RWPE2 (cell line): ENCODE data around the gene DCAF15.

Experiments
- ATAC-seq: fragments of 200-7000 bp; cut with Tn5 transposase; 3 replicates; pipeline ENCODE4 v1.9.1; 2021; ENCODE audit warnings: low read depth
- DNase-seq: peaks from one replicate; pipeline ENCODE4 v3.0.0-alpha.2; 2020; ENCODE audit warnings: low spot score
- H3K27ac ChIP-seq: fragments of 450-650 bp; 2 replicates; pipeline ENCODE4 v1.5.1; 2017; ENCODE audit warnings: mild to moderate bottlenecking; ENCODE audit not compliant: poor library complexity, severe bottlenecking
- H3K27me3 ChIP-seq: fragments of 250-450 bp; sonication (Bioruptor Pico); 2 replicates; pipeline ENCODE4 v1.5.1; 2021; ENCODE audit warnings: mild to moderate bottlenecking, moderate library complexity; ENCODE audit not compliant: insufficient read depth, poor library complexity, severe bottlenecking
- H3K36me3 ChIP-seq: fragments of 250-450 bp; sonication (Bioruptor Pico); 2 replicates; pipeline ENCODE4 v1.5.1; 2020; ENCODE audit warnings: low read depth, mild to moderate bottlenecking, moderate library complexity
- H3K4me1 ChIP-seq: fragments of 250-450 bp; sonication (Bioruptor Pico); 2 replicates; pipeline ENCODE4 v1.5.1; 2021; ENCODE audit warnings: mild to moderate bottlenecking, moderate library complexity; ENCODE audit not compliant: insufficient read depth, poor library complexity, severe bottlenecking
- H3K4me3 ChIP-seq: fragments of 250-450 bp; sonication (Bioruptor Pico); 2 replicates; pipeline ENCODE4 v1.5.1; 2021; ENCODE audit warnings: mild to moderate bottlenecking, moderate library complexity; ENCODE audit not compliant: severe bottlenecking
- H3K9me3 ChIP-seq: fragments of 250-450 bp; sonication (Bioruptor Pico); 2 replicates; pipeline ENCODE4 v1.5.1; 2021; ENCODE audit warnings: mild to moderate bottlenecking, moderate library complexity; ENCODE audit not compliant: severe bottlenecking
- CTCF ChIP-seq: fragments of 450-650 bp; IDR thresholded peaks from one replicate; pipeline ENCODE4 v1.5.1; 2017; ENCODE audit warnings: mild to moderate bottlenecking, moderate library complexity; ENCODE audit not compliant: poor library complexity, severe bottlenecking

The DCAF15 gene

GRCh38 chr19:13980340-13980739, 28.0 kb downstream of the DCAF15 start:
- H3K9me3 ChIP-seq = no peaks in the 10 kb centered on the region
- ATAC-seq = no peak
- no peak overlapping the region for H3K27ac ChIP-seq
- H3K4me1 ChIP-seq = no peaks in the 10 kb centered on the region
- DNase-seq = no peak
- no peaks in the 10 kb centered on the region for H3K27me3 ChIP-seq
- no peak for TF ChIP-seq CTCF
- no peak overlapping the region for H3K4me3 ChIP-seq
- no peaks in the 10 kb centered on the region for H3K36me3 ChIP-seq

GRCh38 chr19:13981021-13981420, 28.7 kb downstream of the DCAF15 start:
- DNase-seq (no peak), ATAC-seq (no peak)
- Histone ChIP-seq H3K4me1 (peaks cover 1% of the 10 kb centered on the region), H3K36me3 (no peaks in the 10 kb centered on the region), H3K9me3 (no peaks in the 10 kb centered on the region), H3K27ac (no peak overlapping the region), H3K27me3 (no peaks in the 10 kb centered on the region), H3K4me3 (no peak overlapping the region)
- no peak for TF ChIP-seq CTCF

- Histone ChIP-seq H3K27ac (no peak overlapping the region), H3K36me3 (no peaks in the 10 kb centered on the region)
- no peak for DNase-seq
Observed at GRCh38 chr19:13981467-13981866, 29.2 kb downstream of the DCAF15 start.

GRCh38 chr19:13981988-13982501, 29.7 kb downstream of the DCAF15 start:
- H3K27ac ChIP-seq = no peak overlapping the region
- H3K9me3 ChIP-seq = no peaks in the 10 kb centered on the region
- no peak for ATAC-seq
- no peak for TF ChIP-seq CTCF
- H3K4me1 ChIP-seq = peaks cover 12% of the 10 kb centered on the region
- H3K4me3 ChIP-seq = no peak overlapping the region
- no peaks in the 10 kb centered on the region for H3K27me3 ChIP-seq
- no peak for DNase-seq
- H3K36me3 ChIP-seq = no peaks in the 10 kb centered on the region

More at GRCh38 chr19:13981467-13981866, 29.2 kb downstream of the DCAF15 start:
- no peak overlapping the region for H3K4me3 ChIP-seq
- H3K27me3 ChIP-seq = no peaks in the 10 kb centered on the region
- peaks cover 6% of the 10 kb centered on the region for H3K4me1 ChIP-seq
- no peak for ATAC-seq
- no peak for TF ChIP-seq CTCF
- H3K9me3 ChIP-seq = no peaks in the 10 kb centered on the region

GRCh38 chr19:13982773-13983172, 30.5 kb downstream of the DCAF15 start:
- Histone ChIP-seq H3K9me3 (no peaks in the 10 kb centered on the region), H3K36me3 (no peaks in the 10 kb centered on the region), H3K4me3 (no peak overlapping the region), H3K27me3 (no peaks in the 10 kb centered on the region), H3K27ac (no peak overlapping the region), H3K4me1 (peaks cover 13% of the 10 kb centered on the region)
- TF ChIP-seq CTCF = no peak
- DNase-seq = no peak
- ATAC-seq = no peak
